Psoas muscle (tissue), 8 donors: ENCODE results near the gene C6orf62. TPM values are rescaled to one million over a fixed set of nuclear protein-coding genes. Genes with fewer than 3 reads are reported as not detected.
"Not testable (repeated sequence)": the region's sequence is repeated elsewhere in the genome, so short reads cannot be mapped to it uniquely, and the experiment has no call there.

Experiments used
- ATAC-seq, 4 donors: fragments of 200-7000 bp; cut with Tn5 transposase; one replicate each; pipeline ENCODE4 v1.9.1; 2020; ENCODE audit warnings: moderate library complexity in 3 of 4, mild to moderate bottlenecking in 2 of 4
- DNase-seq, 2 donors: peaks; one replicate each; pipeline ENCODE4 v3.0.0-alpha.2; 2020
- H3K27ac ChIP-seq: fragments of 200-600 bp; one replicate; pipeline ENCODE4 v1.8.0; 2022
- H3K27me3 ChIP-seq, 3 donors: fragments of 200-600 bp in 1 of 3; one replicate each; pipeline versions ENCODE4 v1.6.1 to v1.8.0; 2013 to 2022; ENCODE audit warnings: low read length in 2 of 3, mild to moderate bottlenecking in 2 of 3, moderate library complexity in 1 of 3; ENCODE audit not compliant: insufficient read depth in 3 of 3
- H3K36me3 ChIP-seq, 2 donors: fragments of 200-600 bp in 1 of 2; one replicate each; pipeline versions ENCODE4 v1.6.1 to v1.8.0; 2013 to 2022; ENCODE audit warnings: low read depth in 1 of 2, mild to moderate bottlenecking in 1 of 2, moderate library complexity in 1 of 2; ENCODE audit not compliant: insufficient read depth in 1 of 2
- H3K4me1 ChIP-seq: fragments of 200-600 bp; one replicate; pipeline ENCODE4 v1.8.0; 2022
- H3K4me3 ChIP-seq: fragments of 200-600 bp; one replicate; pipeline ENCODE4 v1.8.0; 2022; ENCODE audit warnings: mild to moderate bottlenecking
- H3K9me3 ChIP-seq: fragments of 200-600 bp; one replicate; pipeline ENCODE4 v1.8.0; 2022
- CTCF ChIP-seq: fragments of 200-600 bp; IDR thresholded peaks from one replicate; pipeline ENCODE4 v1.8.0; 2022; ENCODE audit warnings: antibody characterized with exemption
- WGBS, 3 donors: extraction: QIAGEN DNeasy Blood & Tissue Kit; methylation state at CpG; one replicate each; pipeline versions ENCODE4 v1.1.6 to v1.1.7; 2013; 5-methylcytosine and 5-hydroxymethylcytosine counted together
- intact Hi-C, 2 donors: fragments of 100-400 bp; cut with DNase I; formaldehyde crosslinking; loops; one replicate each; pipeline versions ENCODE4 v1.11.0 to v1.14.2; 2022
- polyA plus RNA-seq, 3 donors: library from polyadenylated mRNA; stranded (reverse); fragments of 200-250 nt; gene quantifications; one replicate each; pipeline ENCODE4 v1.2.3, GENCODE V29; 2013
- total RNA-seq, 4 donors: library from RNA; stranded (reverse); fragmentation: NEBNext Ultra II Directional in 2 of 4; extraction: Animal tissue kit (Norgen Biotek cat#: 25700) in 2 of 4; gene quantifications; one replicate each; pipeline versions ENCODE4 v1.2.1 to v1.2.4, GENCODE V29; 2021 to 2023
- donor health status: healthy with polysubstance abuse.
- donor health status: DM: no; HTN: no; CAD: no; lungs with moderate emphysema.
- donor health status: Bipolar disorder and iron deficiency.
- donor health status: healthy.
- donor health status: DM: yes; HTN: yes; CAD: no.
- donor health status: DM: no; HTN: no; CAD: no.
- donor health status: DM: no; HTN: no; CAD: no.
- donor health status: DM: yes; HTN: yes; CAD: no.

Gene C6orf62
- total and polyA plus RNA-seq, 7 donors: 23.9 to 57.2 (median 45.7) TPM

GRCh38 chr6:24666097-24666640 lies 52.8 kb downstream of the C6orf62 start:
- WGBS, 3 donors: 0 to 1% (median 1%) methylated on average over 26 of the region's 26 CpGs
- intact Hi-C loops: loop anchor here (5.0 kb wide), 2 partner anchors 36 to 56 kb away; no protein-coding TSS in a partner anchor
- peak; percentile 4 to 41 (median 20) for ATAC-seq

GRCh38 chr6:24664046-24664987 lies 54.6 kb downstream of the C6orf62 start:
- no peak for DNase-seq
- peaks cover 42% of the 10 kb centered on the region for H3K4me1 ChIP-seq
- intact Hi-C loops: no loop called here
- no peak overlapping the region for H3K27ac ChIP-seq
- no peak for TF ChIP-seq CTCF
- no peak overlapping the region for H3K4me3 ChIP-seq
- no peaks in the 10 kb centered on the region for H3K27me3 ChIP-seq
- 89 to 94% (median 92%) methylated on average over 7 of the region's 7 CpGs for WGBS, 3 donors
- H3K9me3 ChIP-seq: no peaks in the 10 kb centered on the region
- H3K36me3 ChIP-seq: peaks cover 0 to 34% of the 10 kb centered on the region in 2 donors
- ATAC-seq: no peak

More at GRCh38 chr6:24666097-24666640, 52.8 kb downstream of the C6orf62 start:
- DNase-seq: peak; percentile 27 to 65
- peaks cover 33% of the 10 kb centered on the region for H3K4me1 ChIP-seq
- H3K4me3 ChIP-seq: peak overlapping the region; percentile 94
- H3K27me3 ChIP-seq: no peaks in the 10 kb centered on the region
- H3K9me3 ChIP-seq: no peaks in the 10 kb centered on the region
- H3K36me3 ChIP-seq: peaks cover 0 to 34% of the 10 kb centered on the region in 2 donors
- peak overlapping the region; percentile 92 for H3K27ac ChIP-seq
- no peak for TF ChIP-seq CTCF

GRCh38 chr6:24663189-24663588 lies 55.8 kb downstream of the C6orf62 start:
- no peak overlapping the region for H3K4me3 ChIP-seq
- DNase-seq (no peak), ATAC-seq (no peak)
- H3K27me3 ChIP-seq: no peaks in the 10 kb centered on the region
- no peaks in the 10 kb centered on the region for H3K9me3 ChIP-seq
- WGBS, 3 donors: 96 to 98% (median 96%) methylated on average over 1 of the region's 1 CpG
- no peak for TF ChIP-seq CTCF
- H3K27ac ChIP-seq: no peak overlapping the region
- H3K4me1 ChIP-seq: peaks cover 37% of the 10 kb centered on the region
- peaks cover 0 to 38% of the 10 kb centered on the region in 2 donors for H3K36me3 ChIP-seq
- intact Hi-C loops: no loop called here

GRCh38 chr6:24662236-24662635 lies 56.7 kb downstream of the C6orf62 start:
- no peaks in the 10 kb centered on the region for H3K27me3 ChIP-seq
- TF ChIP-seq CTCF: no peak
- peaks cover 29% of the 10 kb centered on the region for H3K4me1 ChIP-seq
- peaks cover 0 to 42% of the 10 kb centered on the region in 2 donors for H3K36me3 ChIP-seq
- WGBS, 3 donors: 95 to 96% (median 95%) methylated on average over 10 of the region's 10 CpGs
- H3K9me3 ChIP-seq: no peaks in the 10 kb centered on the region
- H3K27ac ChIP-seq: no peak overlapping the region
- ATAC-seq (no peak), DNase-seq (no peak)
- intact Hi-C loops: no loop called here
- no peak overlapping the region for H3K4me3 ChIP-seq

GRCh38 chr6:24661759-24662158 lies 57.2 kb downstream of the C6orf62 start:
- 84 to 85% (median 84%) methylated on average over 5 of the region's 5 CpGs for WGBS, 3 donors

More at GRCh38 chr6:24661759-24662158, 57.2 kb downstream of the C6orf62 start:
- ATAC-seq, DNase-seq, H3K4me3 ChIP-seq, intact Hi-C loops, H3K27ac ChIP-seq, H3K27me3 ChIP-seq, H3K9me3 ChIP-seq: not testable (repeated sequence)
- H3K4me1 ChIP-seq: peaks cover 29% of the 10 kb centered on the region
- peaks cover 0 to 47% of the 10 kb centered on the region in 2 donors for H3K36me3 ChIP-seq
